NAMALWA (cell line): Measurements from ENCODE around the gene CLEC7A.

ENCODE experiments used
- DNase-seq: peaks from one replicate; pipeline ENCODE4 v3.0.0-alpha.2; 2015; ENCODE audit warnings: low spot score

CLEC7A gene

DNA sequence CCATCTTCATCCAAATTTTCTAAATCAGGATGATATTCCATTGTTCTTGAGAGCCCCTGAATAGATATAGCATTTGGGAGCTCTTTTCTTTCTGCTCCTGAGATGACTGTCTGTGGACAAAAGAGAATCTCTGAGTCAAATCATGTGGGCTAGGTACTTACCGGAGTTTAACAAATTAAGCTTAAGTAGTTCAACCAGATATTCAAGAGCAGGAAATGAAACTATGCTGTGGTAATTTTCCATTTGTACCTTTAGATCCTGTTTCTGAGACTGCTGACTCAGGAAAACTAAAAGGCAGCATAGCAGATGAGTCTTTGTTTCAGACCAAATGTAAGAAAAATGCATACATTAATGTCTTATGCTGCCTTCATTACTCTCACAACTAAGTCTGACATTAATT lies at the start of gene CLEC7A:
Gene CLEC7A (minus strand): TSS at position 158 of the 400 bp plus-strand sequence. CDS start 117 bp downstream, at position 41.
- peak; percentile 64 for DNase-seq

DNA sequence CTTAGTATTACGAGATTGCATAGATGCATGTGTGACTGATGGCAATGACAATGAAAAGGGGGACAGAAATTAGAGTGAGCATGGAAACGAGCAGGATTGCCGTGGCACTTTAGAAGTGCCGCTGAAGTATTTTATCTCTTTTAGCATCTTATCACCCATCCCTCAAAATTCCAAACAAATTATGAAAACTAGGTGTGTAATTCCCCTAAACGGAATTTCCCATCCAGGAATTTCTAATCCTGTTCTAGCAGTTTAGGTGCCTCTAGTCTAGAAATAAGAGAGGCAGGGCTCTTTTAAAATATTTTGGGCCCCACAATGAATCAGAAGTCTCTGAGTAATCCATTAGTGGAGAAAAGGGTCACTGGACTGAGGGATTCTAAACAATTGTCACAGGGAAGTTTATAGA lies 49.8 kb upstream of the CLEC7A start:
- DNase-seq, result no peak

DNA sequence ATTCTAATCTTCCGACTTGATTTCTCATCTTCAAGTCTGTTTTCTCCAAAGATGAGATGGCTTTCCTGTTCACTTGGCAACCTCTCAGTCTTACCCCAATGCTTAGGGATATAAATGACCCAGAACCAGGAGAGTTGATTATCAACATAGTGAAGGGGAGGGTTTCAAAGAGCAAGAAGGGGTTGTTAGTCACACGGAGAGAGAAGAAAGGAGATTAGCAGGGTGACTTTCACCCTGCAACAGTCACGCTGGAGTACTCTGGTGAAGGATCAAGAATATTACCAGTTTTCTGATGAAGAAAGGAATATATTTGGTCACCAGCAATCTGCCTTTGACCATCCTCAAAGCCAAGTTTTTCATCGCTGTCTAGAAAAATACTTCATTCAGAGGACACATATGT lies 48.8 kb upstream of the CLEC7A start, which contains the start of gene TMEM52B:
Gene TMEM52B (plus strand): TSS at position 212 of the 400 bp plus-strand sequence. CDS start 543 bp downstream, outside the sequence.
- DNase-seq, result no peak

DNA sequence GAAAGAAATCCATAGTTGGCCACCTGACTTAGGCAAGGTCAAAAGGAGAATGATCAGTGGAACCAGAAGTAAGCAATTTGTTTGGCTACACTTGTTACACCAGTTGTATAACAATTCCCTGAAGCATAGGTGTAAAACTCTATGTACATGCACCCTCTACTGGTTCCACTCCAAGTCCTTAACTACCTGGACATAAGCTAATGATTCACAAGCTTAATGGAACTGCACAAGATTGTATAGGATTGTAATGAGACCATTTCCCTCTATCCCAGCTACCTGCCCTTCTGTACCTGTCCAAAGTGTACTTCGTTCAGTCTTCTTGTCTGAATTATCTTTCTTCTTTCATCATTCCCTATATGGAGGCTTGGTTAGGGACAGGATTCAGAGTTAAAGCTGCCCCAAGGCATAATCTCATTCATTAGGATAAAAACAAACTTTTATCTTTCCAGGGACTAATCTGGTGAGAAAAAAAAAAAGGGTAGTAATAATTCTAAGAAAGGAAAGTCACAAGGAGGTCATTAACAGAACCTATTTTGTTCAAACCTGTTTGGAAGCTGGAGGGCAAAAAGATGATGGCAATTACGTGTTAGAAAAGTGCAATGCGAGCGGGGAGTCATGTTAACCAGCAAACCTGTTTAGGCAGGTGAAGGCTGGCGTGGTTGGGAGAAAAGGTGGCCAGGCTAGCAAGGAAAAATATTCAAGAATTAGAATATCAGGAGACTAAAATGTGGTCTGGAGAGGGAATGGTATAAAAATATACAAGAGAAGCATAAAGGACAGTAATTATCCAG lies 46.0 kb upstream of the CLEC7A start:
- no peak for DNase-seq

DNA sequence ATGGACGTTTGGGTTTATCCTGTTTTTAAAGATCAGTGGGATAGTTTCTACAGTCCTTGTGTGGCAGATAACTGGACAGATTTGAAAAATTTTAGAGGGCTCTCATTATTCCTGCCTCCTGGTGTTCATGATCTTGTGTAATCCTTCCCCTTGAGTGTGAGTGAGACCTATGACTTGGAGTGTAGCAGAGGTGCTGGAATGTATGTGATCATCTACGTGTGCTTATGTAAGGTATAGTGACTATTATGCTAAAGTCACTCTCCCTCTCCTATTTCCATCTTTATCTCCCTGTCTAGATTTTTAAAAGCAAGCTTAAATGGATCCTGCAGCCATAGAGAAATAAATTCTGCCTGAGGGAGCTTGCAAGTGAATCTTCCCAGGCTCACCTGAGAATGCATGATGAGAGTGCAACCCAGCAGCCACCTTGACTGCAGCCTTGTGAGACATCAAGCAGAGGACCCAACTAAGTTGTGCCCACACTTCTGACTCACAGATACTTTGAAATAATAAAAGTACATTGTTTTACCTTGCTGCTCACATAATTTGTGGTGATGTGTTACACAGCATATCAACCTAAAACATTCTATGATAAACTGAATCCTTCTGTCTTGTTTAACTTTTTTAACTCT lies 45.1 kb upstream of the CLEC7A start:
- DNase-seq, result no peak

DNA sequence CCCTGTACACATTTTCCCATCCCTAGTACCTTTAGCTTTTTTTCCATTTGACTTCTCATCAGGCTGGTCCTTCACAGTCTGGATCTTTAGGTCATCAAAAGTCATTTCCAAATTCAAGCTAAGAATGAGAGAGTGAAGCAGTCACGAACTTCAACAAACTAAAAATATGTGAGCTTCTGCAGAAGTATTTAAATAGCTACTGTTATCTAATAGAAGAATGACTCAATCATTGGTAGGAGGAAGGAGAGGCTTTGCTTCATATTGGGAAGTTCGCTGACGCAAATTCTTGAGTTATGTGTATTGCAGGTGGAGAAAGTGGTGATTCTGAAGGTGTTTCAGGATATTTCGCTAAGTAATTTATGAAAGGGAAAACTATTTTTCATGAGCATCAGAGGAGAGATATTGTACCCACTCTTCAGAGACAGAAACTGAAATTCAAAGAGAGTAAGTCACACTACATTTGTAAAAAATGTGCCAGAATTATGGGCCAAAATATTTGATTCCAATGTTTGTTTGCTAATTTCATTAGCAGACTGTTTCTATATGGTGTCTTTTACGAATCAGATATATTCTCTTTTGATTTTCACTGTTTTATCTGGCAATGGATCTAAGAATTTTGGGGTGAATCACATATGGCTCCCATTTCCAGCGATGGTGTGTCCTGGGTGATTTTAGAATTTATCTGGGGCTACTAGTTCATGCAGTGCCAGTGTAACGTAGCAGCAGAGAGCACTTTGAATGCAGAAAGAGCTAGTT lies 42.2 kb upstream of the CLEC7A start, which contains the start of gene OLR1:
Gene OLR1 (minus strand): TSS at position 160 of the 756 bp plus-strand sequence. CDS start 55 bp downstream, at position 105.
- DNase-seq, result no peak

DNA sequence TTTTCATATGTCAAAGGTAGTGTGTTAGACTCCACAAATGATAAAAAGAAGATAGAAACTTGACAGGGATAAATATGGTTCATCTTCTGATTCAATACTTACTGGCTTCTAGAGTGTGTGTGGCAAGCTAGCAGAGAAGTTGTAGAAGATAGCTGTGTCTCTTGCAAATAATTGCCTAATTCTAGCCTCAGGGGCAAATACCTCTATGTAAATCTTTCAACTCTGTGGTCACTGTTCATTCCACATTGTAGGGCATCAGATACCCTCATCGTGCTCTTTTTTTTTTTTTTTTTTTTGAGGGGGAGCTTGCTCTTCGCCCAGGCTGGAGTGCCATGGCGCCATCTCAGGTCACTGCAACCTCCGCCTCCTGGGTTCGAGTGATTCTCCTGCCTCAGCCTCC lies 40.2 kb upstream of the CLEC7A start:
- DNase-seq, result no peak

DNA sequence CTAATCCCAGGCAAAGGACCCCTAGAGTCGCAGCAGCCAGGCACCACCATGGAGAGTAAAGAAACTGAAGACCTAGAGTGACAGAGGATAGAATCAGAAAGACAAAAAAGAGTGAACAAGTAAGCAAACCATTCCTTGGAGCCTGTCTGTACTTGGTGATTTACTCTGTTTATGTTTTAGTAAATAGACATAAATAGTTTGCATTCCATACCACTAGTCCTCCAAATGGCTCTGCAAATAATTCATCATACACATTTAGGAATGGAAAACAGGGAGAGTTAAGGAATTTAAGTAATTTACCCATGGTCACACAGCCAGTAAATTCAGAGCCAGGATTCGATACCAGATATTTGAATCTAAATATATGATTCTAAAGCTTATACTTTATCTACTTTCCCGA lies 39.1 kb upstream of the CLEC7A start:
- no peak for DNase-seq

DNA sequence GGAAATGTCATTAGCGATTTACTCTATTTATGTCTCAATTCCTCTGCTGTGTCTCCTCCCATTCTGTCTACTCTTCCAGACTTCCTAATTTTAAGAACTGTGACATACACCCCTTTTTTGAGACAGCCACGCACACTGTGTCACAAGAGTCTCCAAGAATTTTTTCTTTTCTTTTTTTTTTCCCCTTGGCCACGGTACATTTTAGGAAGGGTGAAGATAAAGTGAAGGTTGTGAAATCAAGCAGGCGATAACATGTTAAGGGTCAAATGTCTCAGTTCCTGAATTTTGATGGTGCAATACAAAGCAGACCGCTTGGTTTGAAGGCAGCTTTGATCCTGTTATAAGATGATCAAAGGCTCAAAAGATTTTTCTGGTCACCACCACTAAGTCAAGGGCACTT lies 37.6 kb upstream of the CLEC7A start:
- DNase-seq, result no peak

DNA sequence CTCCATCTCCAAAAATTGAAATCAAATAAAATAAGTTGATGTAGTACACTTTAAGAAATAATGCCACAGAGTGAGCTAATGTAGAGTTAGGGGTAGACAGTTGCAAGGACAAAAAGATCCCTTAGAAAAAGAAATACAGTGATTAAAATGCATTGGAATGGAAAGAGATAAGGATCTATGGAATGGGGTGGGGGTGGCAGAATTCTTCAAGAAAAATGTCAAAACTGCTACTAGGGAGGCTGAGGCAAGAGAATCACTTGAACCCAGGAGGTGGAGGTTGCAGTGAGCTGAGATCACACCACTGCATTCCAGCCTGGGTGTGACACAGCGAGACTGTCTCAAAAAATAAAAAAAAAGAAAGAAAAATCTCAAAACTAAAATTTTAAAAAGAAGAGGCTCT lies 35.4 kb upstream of the CLEC7A start:
- DNase-seq, result no peak

DNA sequence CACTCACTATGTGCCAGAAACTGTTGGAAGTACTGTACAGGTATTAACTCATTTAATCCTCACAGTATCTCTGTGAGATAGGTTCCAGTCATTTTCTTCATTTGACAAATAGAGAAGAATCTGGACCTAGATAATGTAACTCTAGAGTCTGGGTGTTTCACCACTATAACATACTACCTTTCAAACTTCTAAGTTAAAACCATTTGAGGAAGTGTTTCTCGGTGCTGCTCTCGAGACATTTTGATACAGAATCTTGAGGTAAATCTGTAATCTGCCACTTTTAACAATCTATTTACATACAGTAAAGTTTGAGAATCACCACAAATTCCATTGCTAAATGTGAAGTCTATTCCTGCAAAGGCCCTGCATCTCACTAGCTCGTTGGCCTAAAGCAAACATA lies 33.1 kb upstream of the CLEC7A start:
- DNase-seq, result no peak

DNA sequence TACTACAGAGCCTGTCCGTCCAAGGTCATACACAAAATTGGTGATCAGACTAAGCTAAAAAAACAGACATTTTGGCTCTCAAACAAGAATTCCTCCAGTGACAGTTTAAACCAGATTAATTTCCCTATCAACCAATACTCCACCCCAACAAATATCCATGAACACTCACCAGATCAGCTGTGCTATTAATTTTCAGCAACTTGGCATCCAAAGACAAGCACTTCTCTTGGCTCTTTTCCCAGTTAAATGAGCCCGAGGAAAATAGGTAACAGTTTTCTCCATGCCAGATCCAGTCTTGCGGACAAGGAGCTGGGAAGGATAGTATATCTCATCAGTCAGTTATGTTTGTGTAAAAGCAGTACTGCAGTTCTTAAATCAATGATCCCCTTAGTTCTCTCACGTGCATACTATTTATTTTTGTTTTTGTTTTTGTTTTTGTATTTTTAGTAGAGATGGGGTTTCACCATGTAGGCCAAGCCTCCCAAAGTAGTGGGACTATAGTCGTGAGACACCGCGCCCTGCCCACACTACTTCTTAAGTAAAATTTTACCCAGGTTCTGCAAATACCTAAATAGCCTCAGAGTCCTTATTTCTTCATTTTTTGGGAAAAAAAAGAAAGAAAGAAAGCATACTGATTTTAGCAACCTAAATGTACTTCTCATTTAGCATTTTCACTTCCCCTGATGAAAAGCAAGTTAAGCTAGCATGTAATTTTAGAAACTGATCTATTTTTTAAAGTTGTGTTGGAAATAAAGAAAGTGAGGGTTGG lies 30.8 kb upstream of the CLEC7A start:
- DNase-seq, result no peak

DNA sequence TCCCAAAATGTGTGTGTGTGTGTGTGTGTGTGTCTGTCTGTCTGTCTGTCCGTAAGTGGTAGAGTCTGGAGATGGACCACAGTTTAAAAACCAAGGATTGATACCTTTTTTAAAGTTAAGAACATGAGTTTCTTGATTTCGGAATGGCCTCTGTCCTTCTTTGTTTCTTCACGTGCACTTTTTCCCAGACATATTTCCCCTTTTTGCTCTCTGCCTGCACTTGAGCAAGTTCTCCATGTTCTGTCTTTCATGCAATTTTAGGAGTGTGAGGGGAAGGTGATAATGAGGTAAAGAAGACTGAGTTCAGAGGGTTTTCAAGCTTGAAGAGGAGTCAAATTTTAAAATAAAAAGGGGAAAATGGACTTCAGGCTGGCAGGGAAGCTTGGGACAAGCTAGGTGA lies 29.3 kb upstream of the CLEC7A start:
- no peak for DNase-seq

DNA sequence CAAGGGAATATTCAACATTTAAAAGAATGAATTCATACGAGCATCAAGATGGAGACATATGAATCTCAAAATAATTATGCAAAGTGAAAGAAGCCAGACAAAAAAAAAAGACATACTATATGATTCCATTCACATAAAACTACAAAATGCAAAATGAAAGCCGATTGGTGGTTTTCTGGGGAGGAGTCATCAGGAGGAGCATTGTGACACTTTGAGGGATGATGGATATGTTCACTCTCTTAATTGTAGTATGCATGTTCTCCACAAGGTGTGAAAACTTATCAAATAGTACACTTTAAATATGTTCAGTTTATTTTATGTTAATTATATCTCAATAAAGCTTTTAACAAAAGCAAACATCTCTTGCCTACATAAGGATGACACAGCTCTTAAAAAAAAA lies 28.4 kb upstream of the CLEC7A start:
- peak; percentile 62 for DNase-seq

DNA sequence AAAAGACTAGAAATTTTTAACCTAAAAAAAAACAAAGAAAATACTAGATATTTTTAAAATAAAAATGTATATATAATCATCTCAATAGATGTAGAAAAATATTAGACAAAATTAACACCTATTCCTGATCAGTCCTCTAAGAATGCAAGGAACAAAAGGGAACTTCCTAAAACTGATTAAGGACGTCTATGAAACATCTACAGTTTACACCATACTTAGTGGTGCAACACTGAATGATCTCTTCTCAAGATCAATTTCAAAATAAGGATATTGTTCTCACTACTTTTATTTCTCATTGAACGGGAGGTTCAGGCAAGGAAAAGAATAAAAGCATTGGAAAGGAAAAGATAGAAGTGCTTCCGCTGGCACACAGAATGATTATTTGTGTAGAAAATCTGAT lies 26.0 kb upstream of the CLEC7A start:
- no peak for DNase-seq

DNA sequence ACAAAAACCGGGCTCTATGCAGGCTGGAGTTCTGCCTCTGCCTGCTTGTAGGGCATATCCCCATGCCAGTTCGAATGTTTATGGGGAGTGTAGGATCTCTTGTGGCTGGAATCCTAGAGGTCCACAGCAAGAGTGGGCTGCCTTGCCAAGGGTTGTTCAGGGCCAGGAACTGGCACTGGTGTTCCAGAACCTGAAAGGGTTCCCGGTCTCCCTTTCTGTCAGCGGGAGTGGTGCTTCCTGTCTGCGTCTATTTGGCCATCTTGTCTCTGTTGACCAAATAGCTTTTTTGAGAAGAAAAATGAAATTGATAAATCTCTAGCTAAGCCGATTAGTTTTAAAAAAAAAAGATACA lies 24.1 kb upstream of the CLEC7A start:
- no peak for DNase-seq

DNA sequence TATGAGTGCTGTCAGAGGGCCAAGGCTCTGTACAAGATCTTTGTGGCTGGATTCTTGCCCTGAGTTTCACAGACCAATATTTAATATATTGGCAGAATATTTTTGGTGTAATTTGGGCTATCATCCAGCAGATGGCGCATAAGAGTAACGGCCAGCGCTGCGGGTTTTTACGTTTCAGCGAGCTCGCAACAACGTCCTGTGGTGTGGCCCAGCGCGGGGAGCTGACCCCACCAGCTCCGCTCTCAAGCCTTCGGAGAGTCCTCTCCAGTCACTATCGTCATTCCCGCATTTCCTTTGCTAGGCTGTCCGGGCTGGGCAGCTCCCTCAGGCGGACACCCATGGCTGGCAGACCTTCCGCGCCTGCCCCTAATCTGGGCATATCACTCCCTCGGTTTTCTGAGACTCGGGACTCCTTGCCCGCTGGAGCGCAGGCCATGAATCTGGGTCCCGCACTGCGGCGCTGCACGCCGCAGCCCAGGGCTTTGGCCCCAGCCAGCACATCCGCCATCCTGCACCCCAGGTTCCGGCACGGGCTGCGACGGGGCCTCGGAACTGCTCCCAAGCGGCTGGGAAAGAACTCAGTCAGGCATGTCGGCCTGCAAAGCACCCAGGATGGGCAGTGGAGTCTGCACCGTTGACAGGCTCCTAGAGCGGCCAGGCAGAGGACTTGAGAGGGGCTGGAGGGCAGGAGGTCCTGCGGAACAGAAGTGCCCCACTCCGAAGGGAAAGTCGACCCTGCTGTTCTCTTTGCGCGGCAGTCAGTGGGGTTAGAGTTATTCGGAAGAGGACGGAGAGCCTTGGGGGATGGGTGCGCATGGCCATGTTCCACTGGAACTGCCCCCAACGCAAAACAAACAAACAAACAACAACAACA lies 23.5 kb upstream of the CLEC7A start:
- DNase-seq, result peak; percentile 75

DNA sequence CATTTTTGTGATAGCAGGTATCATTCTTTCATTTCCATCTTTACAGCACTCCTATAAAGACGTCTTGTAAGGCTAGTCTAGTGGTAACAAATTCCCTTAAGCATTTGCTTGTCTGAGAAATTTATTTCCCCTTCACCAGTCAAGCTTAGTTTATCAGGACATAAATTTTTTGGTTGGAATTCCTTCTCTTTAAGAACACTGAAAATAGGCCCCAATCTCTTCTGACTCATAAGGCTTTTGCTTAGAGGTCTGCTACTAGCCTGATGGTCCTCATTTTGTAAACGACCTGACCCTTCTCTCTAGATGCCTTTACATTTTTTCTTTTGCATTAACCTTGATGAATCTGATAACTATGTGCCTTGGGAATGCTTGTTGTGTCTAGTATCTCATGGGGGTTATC lies 21.6 kb upstream of the CLEC7A start:
- no peak for DNase-seq

DNA sequence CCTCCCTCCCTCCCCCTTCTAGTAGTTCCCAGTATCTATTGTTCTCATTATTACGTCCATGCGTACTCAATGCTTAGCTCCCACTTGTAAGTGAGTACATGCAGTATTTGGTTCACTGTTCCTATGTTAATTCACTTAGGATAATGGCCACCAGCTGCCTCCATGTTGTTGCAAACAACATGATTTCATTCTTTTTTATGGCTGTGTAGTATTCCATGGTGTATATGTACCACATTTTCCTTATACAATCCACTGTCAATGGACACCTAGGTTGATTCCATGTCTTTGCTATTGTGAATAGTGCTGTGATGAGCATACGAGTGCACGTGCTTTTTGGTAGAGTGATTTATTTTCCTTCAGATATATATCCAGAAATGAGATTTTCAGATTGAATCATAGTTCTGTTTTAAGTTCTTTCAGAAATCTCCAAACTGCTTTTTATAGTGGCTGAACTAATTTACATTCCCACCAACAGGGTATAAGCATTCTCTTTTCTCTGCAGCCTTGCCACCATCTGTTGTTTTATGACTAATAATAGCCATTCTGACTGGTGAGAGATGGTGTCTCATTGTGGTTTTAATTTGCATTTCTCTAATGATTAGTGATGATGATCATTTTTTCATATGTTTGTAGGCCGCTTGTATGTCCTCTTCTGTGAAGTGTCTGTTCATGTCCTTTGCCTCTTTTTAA lies 17.9 kb upstream of the CLEC7A start:
- peak; percentile 27 for DNase-seq

DNA sequence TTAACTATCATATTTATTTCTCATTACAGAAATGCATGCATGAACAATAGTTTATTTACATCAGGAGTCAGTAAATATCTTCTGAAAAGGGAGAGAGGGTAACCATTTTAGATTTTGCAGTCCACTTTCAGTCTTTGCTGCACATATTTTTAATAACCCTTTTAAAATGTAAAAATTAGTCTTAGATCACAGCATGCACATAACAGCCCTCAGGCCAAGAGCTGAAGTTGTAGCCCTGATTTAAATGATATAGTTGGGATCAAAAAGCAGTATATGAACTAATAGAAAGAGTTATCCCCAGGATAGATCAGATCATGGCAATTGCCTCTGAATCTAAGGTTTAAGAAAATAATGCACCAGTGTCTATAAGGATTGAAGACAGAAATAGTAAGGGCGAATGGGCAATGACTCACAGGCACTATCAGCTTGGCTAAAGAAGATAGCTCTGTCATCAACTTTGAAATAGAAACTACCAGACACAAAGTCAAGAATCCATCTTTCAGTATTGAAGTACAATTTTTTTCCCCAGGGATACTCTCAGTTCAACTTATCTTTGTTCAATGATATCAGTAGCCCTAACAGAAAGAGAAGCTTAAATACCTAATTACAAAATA lies 13.1 kb upstream of the CLEC7A start:
- no peak for DNase-seq
